NK-92 treated with Interleukin-12 subunit alpha and Interleukin-12 subunit beta, amount 100 ng/mL, for 24 hours (cell line): Measurements from ENCODE around the gene JPH2.

Experiments used
- DNase-seq: peaks from one replicate; lab custom pipeline; 2025; lab: John Stamatoyannopoulos, UW

The JPH2 gene

GRCh38 chr20:44125332-44126127 lies 61.5 kb downstream of the JPH2 start:
- DNase-seq: no peak

- no peak for DNase-seq
Measured at GRCh38 chr20:44123874-44124535, 63.0 kb downstream of the JPH2 start.

- no peak for DNase-seq
Measured at GRCh38 chr20:44123251-44123650, 63.7 kb downstream of the JPH2 start.

GRCh38 chr20:44120676-44121425 lies 66.1 kb downstream of the JPH2 start:
- no peak for DNase-seq

GRCh38 chr20:44118185-44119033 lies 68.6 kb downstream of the JPH2 start:
- DNase-seq: no peak

GRCh38 chr20:44117296-44118184 lies 69.4 kb downstream of the JPH2 start:
- no peak for DNase-seq

- DNase-seq: no peak
Measured at GRCh38 chr20:44115762-44116644, 71.0 kb downstream of the JPH2 start.

GRCh38 chr20:44115181-44115580 lies 71.8 kb downstream of the JPH2 start:
- DNase-seq: no peak

GRCh38 chr20:44113618-44114376 lies 73.2 kb downstream of the JPH2 start:
- DNase-seq: no peak

- DNase-seq: no peak
Measured at GRCh38 chr20:44112889-44113617, 73.9 kb downstream of the JPH2 start.

GRCh38 chr20:44112456-44112855 lies 74.5 kb downstream of the JPH2 start:
- no peak for DNase-seq

- no peak for DNase-seq
Measured at GRCh38 chr20:44111712-44112335, 75.2 kb downstream of the JPH2 start.

GRCh38 chr20:44110816-44111568 lies 76.0 kb downstream of the JPH2 start:
- no peak for DNase-seq

GRCh38 chr20:44109951-44110361 lies 77.0 kb downstream of the JPH2 start:
- DNase-seq: no peak

- no peak for DNase-seq
Measured at GRCh38 chr20:44106615-44107014, 80.4 kb downstream of the JPH2 start.

GRCh38 chr20:44104798-44105517 lies 82.0 kb downstream of the JPH2 start:
- no peak for DNase-seq
